NCI-H1930 (cell line): Measurements from ENCODE around the gene IL17REL.

Source experiments
- DNase-seq, 2 experiments: peaks; one replicate each; lab custom pipeline; 2025; lab: John Stamatoyannopoulos, UW

The IL17REL gene

DNA sequence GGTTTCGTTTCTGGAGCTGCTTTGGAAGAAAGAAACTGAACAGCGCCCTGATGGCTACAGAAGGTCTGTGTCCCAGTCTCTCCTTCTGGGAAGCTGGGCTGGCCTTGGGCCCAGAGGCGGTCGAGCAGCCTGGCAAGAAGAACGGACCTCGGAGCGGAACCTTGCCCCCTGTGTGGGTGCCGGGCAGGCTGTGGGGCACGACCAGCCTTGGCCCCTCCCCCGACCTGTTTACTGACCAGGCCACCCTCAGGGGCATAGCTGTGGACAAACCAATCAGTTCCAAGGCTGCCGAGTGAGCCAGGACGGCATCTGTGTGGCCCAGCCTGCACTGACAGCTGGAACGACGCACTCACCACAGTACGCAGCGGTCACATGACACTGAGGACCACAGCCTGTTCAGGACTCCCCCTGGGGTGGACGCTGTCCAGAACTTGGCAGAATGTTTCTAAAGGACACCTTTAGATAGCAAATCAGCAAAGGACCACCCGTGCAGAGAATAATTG, 44.8 kb downstream of the IL17REL start:
- DNase-seq: no peak

DNA sequence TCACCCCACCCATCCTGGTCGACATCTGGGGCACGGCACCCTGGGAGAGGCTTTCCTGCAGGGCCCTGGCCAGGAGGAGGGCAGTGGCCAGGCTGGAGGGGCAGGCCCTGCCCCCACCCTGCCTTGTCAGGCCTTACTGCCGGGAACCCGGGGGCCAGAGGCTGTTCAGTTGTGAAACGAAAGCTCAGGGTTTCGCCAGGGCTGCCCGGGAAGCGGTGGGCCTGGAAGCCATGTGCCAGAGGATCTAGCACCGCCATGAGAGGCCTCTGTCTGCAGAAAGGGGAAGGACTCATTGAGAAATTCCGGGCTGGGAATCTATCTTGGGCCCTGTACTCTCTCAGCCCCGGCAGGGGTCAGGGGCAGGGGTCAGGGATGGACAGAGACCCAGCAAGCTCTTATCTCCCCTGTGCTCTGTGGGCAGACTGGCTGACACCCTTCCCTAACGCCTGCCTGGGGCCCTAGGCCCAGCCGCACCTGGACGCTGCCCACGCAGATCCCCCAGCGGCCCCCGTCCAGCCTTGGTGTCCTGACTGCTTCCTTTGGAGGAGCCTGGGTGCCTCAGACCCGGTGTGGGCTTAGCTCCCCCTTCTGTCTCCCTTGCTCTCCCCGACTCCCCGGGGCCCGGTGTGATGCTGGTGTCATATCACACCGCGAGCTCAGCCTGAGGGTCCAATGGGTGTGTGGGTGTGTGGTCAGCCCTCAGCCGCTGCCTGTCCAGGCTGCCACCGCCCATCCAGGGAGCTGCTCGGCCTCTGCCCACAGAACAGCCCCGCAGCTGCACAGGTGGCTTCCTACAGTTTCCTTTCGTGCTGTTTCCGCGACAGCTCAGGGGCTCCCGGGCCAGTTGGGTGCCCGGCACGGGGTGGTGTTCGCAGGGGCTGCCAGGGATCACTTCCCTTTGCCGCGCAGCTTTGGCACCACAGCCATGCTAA, 45.5 kb downstream of the IL17REL start:
- DNase-seq: no peak

DNA sequence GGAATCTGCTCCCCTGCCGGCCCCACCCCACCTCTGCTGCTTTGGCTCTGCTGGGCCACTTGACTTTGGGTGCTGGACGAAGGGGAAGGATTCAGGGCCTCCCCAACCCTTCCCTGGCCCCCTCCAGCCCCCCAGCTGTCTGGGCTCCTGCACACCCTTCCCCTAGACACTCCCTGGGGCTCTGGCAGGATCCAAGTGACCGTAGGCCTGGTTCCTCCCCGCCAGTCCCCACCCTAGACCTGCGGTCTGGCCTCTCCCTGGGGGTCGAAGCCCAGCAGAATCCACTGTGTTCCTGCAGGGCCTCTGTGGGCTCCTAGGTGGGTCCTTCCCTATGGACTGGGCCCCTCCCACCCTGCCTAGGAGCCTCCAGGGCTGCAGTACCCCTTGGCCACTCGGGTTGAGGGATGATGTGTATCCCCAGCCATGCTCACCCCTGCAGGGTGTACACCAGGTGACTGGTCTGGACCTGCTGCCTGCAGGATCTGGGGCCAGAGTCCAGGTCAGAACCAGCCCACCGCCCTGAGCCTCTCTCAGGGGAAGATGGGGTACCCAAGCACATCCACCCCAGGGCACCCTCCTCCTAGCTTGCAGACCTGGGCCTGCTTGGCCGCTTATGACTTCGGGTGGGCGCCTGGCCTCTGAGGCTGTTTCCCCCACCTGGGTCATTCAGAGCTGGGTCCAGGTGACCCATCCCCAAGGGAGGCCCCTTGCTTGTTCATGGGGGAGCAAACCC, 46.4 kb downstream of the IL17REL start:
- DNase-seq: no peak

DNA sequence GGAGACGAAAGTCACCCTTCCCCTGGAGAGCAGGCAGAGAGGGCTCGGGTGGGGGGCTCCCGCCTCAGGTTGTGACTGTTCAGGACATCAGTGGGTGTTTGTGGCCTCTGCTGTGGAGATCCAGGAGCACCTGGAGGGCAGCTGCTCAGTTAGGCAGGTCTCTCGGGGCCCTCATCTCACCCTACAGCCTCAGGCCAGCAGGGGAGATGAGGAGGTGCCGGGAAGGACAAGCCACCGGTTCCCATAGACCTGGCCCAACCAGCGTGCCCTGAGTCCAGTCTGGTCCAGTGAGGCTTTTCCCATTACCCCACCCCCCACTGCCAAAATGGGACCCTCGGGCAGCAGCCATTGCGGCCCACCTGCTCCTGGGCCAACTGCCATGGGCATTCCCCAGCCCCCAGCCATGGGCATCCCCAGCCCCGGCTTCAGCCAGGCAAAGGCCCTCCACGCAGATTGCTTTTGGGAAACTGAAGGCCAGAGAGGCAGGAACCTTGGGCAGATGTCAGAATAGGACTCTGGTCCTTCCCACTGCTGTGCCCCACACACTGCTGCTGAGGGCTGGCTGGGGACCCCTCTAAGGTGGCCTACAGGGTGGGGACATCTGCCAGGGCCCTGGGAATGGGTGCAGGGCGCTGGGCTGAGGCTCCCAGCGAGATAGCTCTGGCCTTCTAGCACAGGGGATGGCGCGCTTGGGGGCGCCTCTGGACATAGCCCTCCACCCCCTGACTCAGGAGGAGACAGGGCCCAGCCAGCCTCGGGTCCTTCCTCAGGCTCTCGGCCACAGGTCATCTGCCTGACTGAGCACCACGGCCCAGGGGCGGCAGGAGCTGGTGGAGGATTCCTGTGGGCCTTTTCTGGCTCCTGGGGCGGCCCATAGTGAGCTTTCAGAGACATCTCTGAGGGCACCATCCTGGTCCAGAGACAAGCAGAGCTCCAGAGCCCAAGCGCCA, 47.2 kb downstream of the IL17REL start:
- no peak for DNase-seq

DNA sequence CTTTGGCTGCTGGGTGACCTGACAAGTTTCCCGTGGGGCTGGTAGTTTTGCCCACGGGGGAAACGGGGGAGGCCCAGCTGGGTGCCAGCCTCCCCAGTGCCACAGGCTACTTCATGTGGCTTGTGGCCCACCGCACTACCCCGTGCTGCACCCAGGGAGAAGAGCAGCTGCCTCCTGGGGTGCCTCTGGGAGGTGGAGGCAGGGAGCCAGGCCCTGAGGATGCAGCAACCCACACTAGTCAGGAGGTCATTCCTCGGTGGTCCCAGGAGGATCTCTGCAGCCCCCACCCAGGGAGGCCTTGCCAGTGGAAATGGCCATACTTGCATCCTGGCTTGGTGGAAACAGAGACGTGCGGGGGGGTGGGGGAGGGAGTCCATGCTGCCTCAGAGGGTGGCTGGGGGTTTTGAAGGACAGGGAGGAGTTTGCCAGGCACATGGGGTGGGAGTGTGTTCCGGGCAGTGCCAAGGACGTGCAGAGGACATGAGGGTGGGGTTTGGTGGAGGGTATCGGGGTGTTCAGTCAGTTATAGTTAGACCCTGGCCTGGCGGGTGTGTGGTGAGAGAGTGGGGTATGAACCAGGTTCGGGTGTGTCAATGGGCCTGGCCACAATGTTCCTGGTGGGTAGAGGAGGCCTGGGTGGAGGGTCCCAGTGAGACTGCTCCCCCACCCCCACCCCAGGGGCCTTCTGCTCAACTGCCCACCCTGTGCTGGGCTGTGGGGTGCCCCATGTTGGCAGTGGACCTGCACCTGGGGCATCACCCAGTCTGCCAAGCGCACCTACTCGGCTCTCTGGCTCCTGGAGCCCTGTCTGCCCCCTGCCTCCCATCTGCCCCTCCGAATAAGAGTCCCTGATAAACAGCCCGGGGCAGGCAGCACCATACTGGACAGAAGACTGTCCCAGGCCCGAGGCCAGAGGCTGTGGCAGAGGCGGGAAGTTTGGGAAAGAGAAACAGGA, 48.2 kb downstream of the IL17REL start:
- no peak for DNase-seq

DNA sequence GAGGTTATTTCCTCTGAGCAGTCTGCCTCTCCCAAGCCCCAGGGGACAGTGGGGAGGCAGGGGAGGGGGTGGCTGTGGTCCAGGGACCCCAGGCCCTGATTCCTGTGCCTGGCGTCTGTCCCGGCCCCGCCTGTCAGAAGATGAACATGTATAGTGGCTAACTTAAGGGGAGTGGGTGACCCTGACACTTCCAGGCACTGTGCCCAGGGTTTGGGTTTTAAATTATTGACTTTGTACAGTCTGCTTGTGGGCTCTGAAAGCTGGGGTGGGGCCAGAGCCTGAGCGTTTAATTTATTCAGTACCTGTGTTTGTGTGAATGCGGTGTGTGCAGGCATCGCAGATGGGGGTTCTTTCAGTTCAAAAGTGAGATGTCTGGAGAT, 48.9 kb downstream of the IL17REL start:
- no peak for DNase-seq

DNA sequence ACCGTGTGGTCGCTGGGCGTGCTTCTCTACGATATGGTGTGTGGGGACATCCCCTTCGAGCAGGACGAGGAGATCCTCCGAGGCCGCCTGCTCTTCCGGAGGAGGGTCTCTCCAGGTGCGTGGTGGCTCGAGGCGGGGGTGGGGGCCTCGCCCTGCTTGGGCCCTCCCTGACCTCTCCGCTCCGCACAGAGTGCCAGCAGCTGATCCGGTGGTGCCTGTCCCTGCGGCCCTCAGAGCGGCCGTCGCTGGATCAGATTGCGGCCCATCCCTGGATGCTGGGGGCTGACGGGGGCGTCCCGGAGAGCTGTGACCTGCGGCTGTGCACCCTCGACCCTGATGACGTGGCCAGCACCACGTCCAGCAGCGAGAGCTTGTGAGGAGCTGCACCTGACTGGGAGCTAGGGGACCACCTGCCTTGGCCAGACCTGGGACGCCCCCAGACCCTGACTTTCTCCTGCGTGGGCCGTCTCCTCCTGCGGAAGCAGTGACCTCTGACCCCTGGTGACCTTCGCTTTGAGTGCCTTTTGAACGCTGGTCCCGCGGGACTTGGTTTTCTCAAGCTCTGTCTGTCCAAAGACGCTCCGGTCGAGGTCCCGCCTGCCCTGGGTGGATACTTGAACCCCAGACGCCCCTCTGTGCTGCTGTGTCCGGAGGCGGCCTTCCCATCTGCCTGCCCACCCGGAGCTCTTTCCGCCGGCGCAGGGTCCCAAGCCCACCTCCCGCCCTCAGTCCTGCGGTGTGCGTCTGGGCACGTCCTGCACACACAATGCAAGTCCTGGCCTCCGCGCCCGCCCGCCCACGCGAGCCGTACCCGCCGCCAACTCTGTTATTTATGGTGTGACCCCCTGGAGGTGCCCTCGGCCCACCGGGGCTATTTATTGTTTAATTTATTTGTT, 49.6 kb downstream of the IL17REL start:
- no peak for DNase-seq

DNA sequence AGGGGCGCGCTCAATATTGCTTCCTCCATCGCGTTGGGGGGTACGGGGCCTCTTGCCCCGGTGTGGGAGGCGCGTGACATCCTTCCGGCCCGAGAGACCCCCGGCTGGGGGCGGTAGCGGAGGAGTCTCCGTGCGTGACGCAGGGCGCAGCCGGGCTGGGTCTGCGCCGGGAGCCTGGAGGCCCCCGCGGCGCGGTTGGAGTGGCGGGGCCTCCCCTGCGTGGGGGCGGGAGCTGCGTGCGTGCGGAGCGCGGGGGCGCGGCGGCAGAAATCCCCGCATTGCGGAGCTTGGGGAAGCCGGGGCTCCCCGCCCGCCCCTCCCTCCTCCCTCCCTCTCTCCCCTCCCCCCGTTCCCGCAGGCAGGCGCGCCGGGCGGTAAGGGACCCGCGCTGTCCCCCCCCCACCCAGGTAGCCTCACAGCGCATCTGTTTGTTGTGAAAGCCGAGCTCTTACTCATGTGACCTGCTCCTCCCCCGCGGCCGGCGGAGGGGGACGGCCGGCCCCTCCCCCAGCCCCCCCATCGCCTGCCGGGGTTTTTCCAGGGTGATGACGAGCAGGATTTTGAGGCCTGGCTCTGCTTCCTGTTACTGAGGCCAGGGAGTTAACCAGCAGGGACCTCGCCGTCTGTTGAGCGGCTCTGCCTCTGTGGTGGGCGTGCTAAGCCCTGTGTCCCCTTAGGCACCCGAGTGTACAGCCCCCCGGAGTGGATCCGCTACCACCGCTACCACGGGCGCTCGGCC, 50.4 kb downstream of the IL17REL start:
- DNase-seq: no peak

DNA sequence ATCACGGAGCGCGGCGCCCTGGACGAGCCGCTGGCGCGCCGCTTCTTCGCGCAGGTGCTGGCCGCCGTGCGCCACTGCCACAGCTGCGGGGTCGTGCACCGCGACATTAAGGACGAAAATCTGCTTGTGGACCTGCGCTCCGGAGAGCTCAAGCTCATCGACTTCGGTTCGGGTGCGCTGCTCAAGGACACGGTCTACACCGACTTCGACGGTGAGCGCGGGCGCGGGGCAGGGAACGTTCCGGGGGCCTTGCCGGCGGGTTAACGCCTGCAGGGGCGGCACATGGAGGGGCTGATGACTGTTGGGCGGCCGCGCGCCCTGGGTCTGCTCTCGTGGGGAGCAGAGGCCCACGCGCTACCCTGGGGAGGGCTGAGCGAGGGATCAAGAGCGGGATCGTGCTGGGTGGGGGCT, 51.0 kb downstream of the IL17REL start:
- no peak for DNase-seq

DNA sequence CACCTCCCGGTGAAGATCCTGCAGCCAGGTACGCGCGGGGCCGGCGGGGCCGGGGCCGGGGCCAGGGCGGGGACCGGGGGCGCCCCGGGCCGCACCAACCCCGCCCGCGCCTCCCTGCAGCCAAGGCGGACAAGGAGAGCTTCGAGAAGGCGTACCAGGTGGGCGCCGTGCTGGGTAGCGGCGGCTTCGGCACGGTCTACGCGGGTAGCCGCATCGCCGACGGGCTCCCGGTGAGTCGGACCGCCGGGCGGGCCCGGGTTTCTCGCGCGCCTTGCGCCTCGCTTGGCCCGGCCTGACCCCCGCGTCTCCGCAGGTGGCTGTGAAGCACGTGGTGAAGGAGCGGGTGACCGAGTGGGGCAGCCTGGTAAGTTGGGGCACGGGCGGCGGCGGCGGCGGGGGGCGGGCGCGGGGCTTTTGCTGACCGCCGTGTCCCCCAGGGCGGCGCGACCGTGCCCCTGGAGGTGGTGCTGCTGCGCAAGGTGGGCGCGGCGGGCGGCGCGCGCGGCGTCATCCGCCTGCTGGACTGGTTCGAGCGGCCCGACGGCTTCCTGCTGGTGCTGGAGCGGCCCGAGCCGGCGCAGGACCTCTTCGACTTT, 51.5 kb downstream of the IL17REL start:
- DNase-seq: peak in 1 of 2 experiments; percentile 34

DNA sequence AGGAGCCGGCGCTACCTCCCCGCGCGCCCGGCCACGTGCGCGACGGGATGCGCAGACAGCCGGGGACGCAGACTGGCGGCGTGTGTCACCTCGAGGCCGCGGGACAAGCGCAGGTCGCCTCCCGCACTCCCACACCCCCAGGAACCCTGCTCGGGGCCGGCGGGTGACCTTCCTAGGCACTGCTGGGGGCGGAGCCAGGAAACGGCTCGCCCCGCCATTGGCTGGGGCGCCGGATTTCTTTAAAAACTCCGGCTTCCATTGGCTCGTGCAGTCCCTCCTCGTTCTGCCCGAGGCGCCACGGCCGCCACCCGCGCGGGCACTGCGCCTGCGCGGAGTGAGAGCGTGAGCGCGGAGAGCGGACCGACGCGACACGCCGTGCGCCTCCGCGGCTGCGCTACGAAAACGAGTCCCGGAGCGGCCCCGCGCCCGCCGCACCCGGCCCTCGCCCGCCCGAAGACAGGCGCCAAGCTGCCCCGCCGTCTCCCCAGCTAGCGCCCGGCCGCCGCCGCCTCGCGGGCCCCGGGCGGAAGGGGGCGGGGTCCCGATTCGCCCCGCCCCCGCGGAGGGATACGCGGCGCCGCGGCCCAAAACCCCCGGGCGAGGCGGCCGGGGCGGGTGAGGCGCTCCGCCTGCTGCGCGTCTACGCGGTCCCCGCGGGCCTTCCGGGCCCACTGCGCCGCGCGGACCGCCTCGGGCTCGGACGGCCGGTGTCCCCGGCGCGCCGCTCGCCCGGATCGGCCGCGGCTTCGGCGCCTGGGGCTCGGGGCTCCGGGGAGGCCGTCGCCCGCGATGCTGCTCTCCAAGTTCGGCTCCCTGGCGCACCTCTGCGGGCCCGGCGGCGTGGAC, 52.2 kb downstream of the IL17REL start, which contains the start of gene PIM3:
Gene PIM3, plus strand, starts transcription at position 614 of the 846 bp plus-strand sequence. Its CDS starts 176 bp downstream, at position 790.
- peak; percentile 91 to 98 for DNase-seq

DNA sequence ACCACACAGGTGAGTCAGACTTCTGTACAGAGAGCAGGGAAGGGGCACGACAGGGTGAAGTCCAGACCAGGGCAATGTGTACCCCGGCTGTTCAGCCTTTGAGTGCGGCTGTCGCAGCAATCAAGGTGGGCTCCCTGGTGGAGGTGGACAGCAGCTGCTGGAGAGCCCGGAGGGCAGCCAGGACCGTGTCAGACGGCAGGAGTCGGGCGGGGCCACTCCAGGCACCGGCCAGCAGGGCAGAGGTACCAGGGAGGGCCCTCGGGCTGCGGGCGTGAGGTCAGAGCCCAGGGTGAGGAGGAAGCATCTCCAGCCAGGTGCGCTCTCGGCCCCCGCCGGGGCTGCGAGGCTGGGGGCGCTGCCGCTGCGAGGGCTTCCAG, 52.8 kb downstream of the IL17REL start:
- no peak for DNase-seq

DNA sequence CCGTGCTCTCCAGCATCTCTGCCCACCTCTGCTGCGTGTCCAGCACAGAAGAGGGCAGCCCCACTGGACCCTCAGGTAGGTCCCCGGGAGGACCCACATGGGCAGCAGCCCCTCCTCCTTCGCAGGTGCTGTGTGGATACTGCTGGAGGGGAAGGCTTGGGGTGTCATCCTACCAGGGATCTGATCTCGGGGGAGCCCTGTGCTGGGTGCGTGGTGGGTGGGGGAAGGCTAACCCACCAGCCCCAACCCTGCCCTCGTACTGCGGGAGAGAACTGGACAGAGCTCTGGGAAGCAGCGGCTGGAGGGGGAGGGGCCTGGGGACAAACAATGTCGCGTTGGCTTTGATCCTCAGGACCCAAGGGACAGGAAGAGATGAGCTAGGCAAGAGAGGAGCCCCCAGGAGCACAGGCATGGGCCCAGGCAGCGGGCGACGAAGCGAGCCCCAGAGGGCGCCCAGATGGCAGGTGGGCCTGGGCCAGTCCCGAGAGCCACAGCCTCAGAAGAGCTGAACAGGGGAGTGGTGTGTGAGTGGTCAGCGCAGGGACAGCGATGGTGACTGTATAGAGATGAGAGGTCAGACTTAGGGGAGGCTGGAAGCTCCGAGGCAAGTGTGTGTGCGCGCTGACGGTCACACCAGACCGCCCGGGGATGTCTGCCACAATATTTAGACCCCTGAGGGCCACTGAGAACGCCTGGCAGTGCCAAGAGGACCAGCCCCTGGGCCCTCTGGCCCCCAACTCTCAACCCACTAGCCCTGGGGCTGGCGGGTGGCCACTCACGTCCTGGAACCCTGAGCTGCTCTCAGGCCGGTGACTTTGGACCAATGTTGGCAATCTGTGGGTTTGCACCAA, 53.4 kb downstream of the IL17REL start:
- no peak for DNase-seq

DNA sequence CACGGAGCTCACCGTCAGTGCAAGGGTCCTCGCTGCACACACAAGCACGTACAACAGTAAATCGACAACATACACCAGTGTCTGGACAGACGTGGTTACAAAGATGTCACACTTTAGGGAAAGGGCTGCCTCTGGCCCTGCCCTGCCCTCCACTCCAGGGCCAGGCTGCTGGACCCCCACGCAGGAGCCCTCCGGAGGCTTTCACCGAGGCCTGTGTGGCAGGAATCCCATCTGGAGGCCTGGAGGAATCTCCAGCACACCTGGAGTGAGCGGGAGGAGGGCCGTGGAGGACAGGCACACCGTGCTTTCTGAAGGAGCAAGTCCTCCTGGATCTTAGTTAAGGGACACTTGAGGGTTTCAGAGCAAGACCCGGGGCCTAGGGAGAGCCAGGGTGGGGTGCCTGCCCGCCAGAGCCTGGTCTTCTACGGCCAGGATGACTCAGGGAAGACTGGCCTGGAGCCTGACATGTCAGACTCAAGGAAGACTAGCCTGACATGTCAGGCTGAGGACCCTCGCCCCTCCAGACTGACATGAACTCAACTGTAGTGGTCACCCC, 54.1 kb downstream of the IL17REL start:
- no peak for DNase-seq

DNA sequence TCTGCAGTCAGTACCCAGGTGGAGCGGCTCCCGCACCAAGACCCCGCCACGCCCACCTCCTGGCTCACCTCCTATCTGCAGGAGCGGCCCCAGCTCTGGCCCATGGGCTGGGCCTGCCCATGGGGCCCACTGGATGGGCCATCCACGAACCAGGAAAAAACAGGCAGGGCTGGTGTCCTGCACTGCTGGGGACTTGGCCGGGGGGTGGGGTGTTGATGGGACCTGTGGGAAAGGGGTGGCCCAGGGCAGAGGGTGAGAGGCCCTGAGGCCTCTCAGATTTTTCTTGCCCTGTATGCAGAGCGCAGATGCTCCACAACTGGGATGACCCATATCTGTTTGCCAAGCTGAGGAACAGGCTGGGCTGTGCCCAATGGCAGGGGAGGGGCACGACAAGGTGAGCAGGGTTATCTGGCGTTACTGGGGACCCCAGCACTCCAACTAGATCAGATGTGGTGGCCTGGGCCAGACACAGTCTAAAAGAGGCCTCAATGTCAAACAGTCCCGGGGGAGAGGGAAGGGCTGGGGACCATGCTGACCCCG, 54.7 kb downstream of the IL17REL start:
- DNase-seq: no peak
